Measurements from ENCODE around the gene TRIP12.
"Not testable (repeated sequence)": the region's sequence is repeated elsewhere in the genome, so short reads cannot be mapped to it uniquely, and the experiment has no call there.

The TRIP12 gene

DNA sequence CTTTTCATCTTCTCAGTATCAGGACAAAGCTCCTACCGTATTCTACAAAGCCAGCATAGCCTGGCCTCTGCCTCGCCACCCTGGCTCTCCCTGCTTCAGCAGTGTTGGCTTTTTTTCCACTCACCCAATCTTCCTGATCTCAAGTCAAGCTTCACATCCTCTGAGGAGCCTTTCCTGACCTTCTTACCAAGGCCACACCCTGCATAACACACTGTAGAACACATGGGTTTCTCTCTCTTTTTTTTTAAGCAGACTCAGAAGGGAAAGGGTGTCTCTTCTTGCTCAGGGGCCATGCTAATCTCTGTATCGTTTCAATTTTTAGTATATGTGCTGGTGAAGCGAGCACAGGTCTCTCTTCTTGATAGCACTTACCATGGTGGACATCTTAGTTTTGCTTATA is 15.7 kb upstream of the TRIP12 start:
- TF ChIP-seq JUND (IDR thresholded peaks at IDR 0.05; ENCODE audit: low read depth): no peak
- in situ Hi-C loops (cut with HindIII; ENCODE audit: low pct_unique_long_range_greater_than_20kb, low sequenced_read_pairs): no loop called here
- DNase-seq (ENCODE audit: low read depth in 1 of 2, low spot score in 1 of 2): no peak

DNA sequence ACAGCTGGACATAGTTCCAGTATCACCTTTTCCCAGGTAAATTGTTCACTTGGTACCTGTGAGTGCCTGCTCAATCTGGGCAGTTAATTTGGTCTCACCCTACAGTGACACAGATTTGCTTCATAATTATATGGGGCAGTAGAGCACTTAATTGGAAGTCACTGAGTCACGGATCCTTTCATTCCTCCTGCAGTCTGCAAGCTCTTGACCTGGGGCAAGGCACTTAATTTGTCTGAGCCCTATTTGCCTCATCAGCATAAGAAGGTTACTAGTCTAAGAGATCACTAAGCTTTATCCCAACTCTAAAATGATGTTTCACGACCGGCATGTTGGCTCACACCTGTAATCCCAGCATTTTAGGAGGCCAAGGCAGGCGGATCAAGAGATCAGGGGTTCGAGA is 9.4 kb upstream of the TRIP12 start:
- TF ChIP-seq JUND (IDR thresholded peaks at IDR 0.05; ENCODE audit: low read depth): no peak
- no peak for DNase-seq (ENCODE audit: low read depth in 1 of 2, low spot score in 1 of 2)
- in situ Hi-C loops (cut with HindIII; ENCODE audit: low pct_unique_long_range_greater_than_20kb, low sequenced_read_pairs): no loop called here

DNA sequence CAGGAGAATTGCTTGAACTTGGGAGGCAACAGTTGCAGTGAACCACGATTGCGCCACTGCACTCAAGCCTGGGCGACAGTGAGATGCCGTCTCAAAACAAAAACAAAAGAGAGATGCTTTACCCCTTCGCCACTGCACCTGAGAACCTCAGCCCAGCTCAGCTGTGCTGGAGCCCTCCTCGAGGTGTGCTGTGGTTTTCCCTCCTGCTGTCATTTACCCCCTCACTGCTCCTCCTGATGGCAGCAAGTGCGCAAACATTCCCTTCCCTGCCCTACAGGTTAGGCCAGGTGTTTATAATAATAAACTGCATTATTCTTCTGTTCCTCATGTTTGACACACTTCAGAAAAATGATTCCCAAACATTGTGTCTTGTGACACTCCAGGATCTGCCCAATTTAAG is 8.8 kb upstream of the TRIP12 start:
- TF ChIP-seq JUND (IDR thresholded peaks at IDR 0.05; ENCODE audit: low read depth): no peak
- DNase-seq (ENCODE audit: low read depth in 1 of 2, low spot score in 1 of 2): peak in 1 of 2 experiments; percentile 58
- in situ Hi-C loops (cut with HindIII; ENCODE audit: low pct_unique_long_range_greater_than_20kb, low sequenced_read_pairs): no loop called here

- DNase-seq (ENCODE audit: low read depth in 1 of 2, low spot score in 1 of 2): no peak
- TF ChIP-seq JUND (IDR thresholded peaks at IDR 0.05; ENCODE audit: low read depth): no peak
- in situ Hi-C loops (cut with HindIII; ENCODE audit: low pct_unique_long_range_greater_than_20kb, low sequenced_read_pairs): no loop called here
These were observed 6.1 kb upstream of the TRIP12 start for GRCh38 chr2:229927817-229928321.

- no peak for TF ChIP-seq JUND (IDR thresholded peaks at IDR 0.05; ENCODE audit: low read depth)
- DNase-seq (ENCODE audit: low read depth in 1 of 2, low spot score in 1 of 2): no peak
- in situ Hi-C loops (cut with HindIII; ENCODE audit: low pct_unique_long_range_greater_than_20kb, low sequenced_read_pairs): no loop called here
These were observed 3.4 kb upstream of the TRIP12 start for GRCh38 chr2:229925201-229925600.

- in situ Hi-C loops (cut with HindIII; ENCODE audit: low pct_unique_long_range_greater_than_20kb, low sequenced_read_pairs): not testable (repeated sequence)
These were observed 2.7 kb upstream of the TRIP12 start for GRCh38 chr2:229924541-229924940.

GRCh38 chr2:229922449-229923386 is 909 bp upstream of the TRIP12 start, which contains the start of gene FBXO36:
FBXO36 (plus strand) TSS chr2:229922503; CDS start chr2:229922514, 11 bp downstream.
- peak; percentile 33 to 64 for DNase-seq (ENCODE audit: low read depth in 1 of 2, low spot score in 1 of 2)
- no peak for TF ChIP-seq JUND (IDR thresholded peaks at IDR 0.05; ENCODE audit: low read depth)
- in situ Hi-C loops (cut with HindIII; ENCODE audit: low pct_unique_long_range_greater_than_20kb, low sequenced_read_pairs): no loop called here

More at GRCh38 chr2:229924541-229924940, 2.7 kb upstream of the TRIP12 start:
- DNase-seq (ENCODE audit: low read depth in 1 of 2, low spot score in 1 of 2): not testable (repeated sequence)

DNA sequence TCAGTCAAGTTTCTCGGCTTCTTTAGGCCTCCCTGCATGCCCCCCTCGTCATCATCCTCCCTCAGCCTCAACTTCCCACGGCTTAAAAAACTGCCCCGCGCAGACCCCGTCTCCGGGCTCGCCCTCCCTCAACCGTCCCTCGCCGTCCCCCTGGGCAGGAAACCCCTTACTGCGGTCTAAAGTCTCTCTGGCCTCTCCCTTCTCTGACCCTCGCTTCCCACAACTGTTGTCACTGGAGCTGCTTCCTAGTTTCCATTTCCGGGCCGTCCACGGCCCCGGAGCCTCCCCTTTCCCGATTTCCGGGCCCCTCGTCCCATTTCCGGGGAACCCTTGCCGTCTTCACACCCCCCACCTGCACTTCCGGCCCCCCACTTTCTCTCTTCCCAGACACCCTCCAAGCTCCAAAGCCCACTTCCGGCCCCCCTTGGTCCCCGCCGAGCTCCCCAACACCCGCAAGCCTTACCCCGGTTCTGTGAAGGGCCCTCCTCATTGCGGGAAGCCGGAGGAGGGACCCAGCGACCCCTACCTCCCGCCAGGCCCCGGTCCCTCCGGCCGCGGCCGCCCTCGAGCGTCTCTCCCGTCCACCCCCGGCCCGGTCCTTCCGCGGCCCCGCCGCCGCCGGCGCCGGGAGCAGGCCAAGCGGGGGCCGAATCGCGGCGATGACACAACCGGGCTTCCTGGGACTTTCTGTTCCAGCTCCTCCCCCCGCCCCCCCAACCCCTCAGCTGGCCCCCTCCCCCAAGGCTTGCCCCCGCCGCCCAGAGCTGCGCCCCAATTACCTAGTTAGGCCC is 513 bp downstream of the TRIP12 start:
- in situ Hi-C loops (cut with HindIII; ENCODE audit: low pct_unique_long_range_greater_than_20kb, low sequenced_read_pairs): no loop called here
- no peak for TF ChIP-seq JUND (IDR thresholded peaks at IDR 0.05; ENCODE audit: low read depth)
- DNase-seq (ENCODE audit: low read depth in 1 of 2, low spot score in 1 of 2): peak; percentile 36 to 75

- TF ChIP-seq JUND (IDR thresholded peaks at IDR 0.05; ENCODE audit: low read depth): no peak
- DNase-seq (ENCODE audit: low read depth in 1 of 2, low spot score in 1 of 2): no peak
- in situ Hi-C loops (cut with HindIII; ENCODE audit: low pct_unique_long_range_greater_than_20kb, low sequenced_read_pairs): no loop called here
These were observed 1.7 kb downstream of the TRIP12 start for GRCh38 chr2:229920011-229920641.

DNA sequence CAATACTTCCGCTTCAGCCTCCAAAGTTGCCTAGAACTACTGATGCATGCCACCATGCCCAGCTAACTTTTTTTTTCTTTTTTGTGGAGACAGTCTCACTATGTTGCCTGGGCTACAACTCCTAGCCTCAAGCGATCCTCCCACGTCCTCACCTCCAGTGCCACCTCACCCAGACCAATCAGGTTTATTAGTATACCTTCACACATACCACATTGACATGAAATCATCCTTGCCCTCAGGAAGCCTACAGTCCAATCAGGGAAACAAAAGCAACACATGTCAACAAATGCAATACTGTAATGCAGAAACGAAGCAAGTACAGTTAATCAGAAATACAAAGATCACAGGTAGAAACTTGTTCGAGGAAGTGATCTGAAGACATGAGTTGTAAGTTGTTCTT is 4.0 kb downstream of the TRIP12 start:
- no peak for TF ChIP-seq JUND (IDR thresholded peaks at IDR 0.05; ENCODE audit: low read depth)
- in situ Hi-C loops (cut with HindIII; ENCODE audit: low pct_unique_long_range_greater_than_20kb, low sequenced_read_pairs): no loop called here
- DNase-seq (ENCODE audit: low read depth in 1 of 2, low spot score in 1 of 2): no peak

DNA sequence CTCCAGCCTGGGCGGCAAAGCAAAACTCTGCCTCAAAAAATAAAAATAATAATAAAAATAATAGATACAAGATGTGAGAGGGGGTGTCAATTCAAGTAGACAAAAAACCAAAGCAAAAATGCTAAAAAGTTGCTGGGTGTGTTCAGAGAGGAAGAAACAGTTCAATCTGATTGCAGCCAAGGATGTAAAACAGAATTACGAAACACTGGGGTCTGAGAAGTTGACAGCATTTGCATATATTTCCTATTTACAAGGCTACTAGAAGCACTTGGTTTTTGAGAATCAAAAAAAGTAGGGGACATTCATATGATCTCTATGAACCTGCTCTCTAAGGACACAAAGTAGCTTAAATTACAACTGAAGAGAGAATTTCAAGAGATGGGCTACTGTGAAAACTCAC is 7.6 kb downstream of the TRIP12 start:
- in situ Hi-C loops (cut with HindIII; ENCODE audit: low pct_unique_long_range_greater_than_20kb, low sequenced_read_pairs): no loop called here
- DNase-seq (ENCODE audit: low read depth in 1 of 2, low spot score in 1 of 2): no peak
- TF ChIP-seq JUND (IDR thresholded peaks at IDR 0.05; ENCODE audit: low read depth): no peak

DNA sequence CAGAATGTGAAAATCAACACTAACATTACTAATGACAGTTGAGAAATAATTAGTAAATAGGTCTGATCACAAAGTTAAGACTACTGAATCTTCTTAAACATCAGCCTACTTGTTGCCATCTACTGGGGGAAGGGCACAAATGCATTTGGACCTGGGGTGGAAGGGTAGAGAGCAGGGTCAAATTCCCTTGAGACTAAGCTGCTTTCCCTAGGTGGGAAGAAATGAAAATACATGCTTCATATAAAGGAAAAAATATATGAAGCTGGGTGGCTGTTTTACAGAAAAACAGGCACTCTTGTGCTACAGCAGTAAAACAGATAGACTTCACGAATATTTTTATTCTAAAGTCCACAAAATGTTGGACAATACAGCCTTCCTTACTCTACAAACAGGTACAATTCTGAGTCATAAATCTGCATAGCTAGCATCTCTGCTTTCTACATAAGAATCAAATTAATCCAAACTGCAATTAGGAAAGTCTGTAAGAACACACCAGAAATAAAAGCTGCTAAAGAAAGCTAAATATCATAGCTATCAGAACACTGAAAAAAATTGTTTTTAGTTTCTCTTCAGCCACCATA is 10.9 kb downstream of the TRIP12 start:
- in situ Hi-C loops (cut with HindIII; ENCODE audit: low pct_unique_long_range_greater_than_20kb, low sequenced_read_pairs): no loop called here
- DNase-seq (ENCODE audit: low read depth in 1 of 2, low spot score in 1 of 2): peak in 1 of 2 experiments; percentile 35
- no peak for TF ChIP-seq JUND (IDR thresholded peaks at IDR 0.05; ENCODE audit: low read depth)
